ENCODE measurements around the gene MGAT4A. TPM values are rescaled to one million over a fixed set of nuclear protein-coding genes. Genes with fewer than 3 reads are reported as not detected.

The MGAT4A gene
- total and polyA plus RNA-seq, 2 of the 8 experiments (the other 6 are each of a cell fraction or from before 2014, with no cell fraction given), result 1.4 to 7.7 TPM

- Histone ChIP-seq H2AK5ac (ENCODE audit: low read depth, low read length) (no peak overlapping the region), H4K91ac (replicated peaks; ENCODE audit: insufficient read length, low read length) (no peak overlapping the region), H4K5ac (ENCODE audit: insufficient read length, low read depth, low read length) (no peak overlapping the region), H2BK120ac (replicated peaks; ENCODE audit: low read depth, low read length) (no peak overlapping the region), H2AFZ (ENCODE audit: low read length) (no peak overlapping the region), H3K4ac (replicated peaks; ENCODE audit: insufficient read length, low read depth, low read length) (no peak overlapping the region), H3K79me1 (ENCODE audit: low read depth, low read length) (no peaks in the 10 kb centered on the region), H3K23ac (ENCODE audit: insufficient read length) (no peak overlapping the region), H3K18ac (ENCODE audit: extremely low read depth, low read length) (no peak overlapping the region), H3K4me3 (ENCODE audit: extremely low read depth in 1 of 4, insufficient read depth in 2 of 4, low read depth in 3 of 4, low read length in 4 of 4) (no peak overlapping the region), H3K27me3 (replicated peaks in 1 of 4; ENCODE audit: control insufficient read depth in 3 of 4, extremely low read depth in 1 of 4, insufficient read depth in 3 of 4, low read length in 3 of 4) (no peaks in the 10 kb centered on the region), H3K56ac (replicated peaks; ENCODE audit: insufficient read length, low read depth, low read length) (no peak overlapping the region), H3K23me2 (ENCODE audit: low read depth, low read length) (no peaks in the 10 kb centered on the region), H2BK5ac (ENCODE audit: low read depth, low read length) (no peak overlapping the region), H3K36me3 (ENCODE audit: control insufficient read depth in 2 of 4, insufficient read depth in 4 of 4, low read length in 3 of 4) (no peaks in the 10 kb centered on the region), H3K9ac (replicated peaks in 1 of 4; ENCODE audit: extremely low read depth in 1 of 4, low read depth in 3 of 4, low read length in 3 of 4) (no peak overlapping the region), H3K4me2 (ENCODE audit: insufficient read depth in 1 of 2, low read depth in 2 of 2, low read length in 2 of 2) (no peak overlapping the region), H2BK15ac (ENCODE audit: low read length) (no peak overlapping the region), H4K8ac (ENCODE audit: extremely low read depth, insufficient read depth, low read length) (no peak overlapping the region), H3K79me2 (ENCODE audit: control insufficient read depth in 1 of 2, insufficient read depth in 2 of 2, low read length in 2 of 2) (no peaks in the 10 kb centered on the region), H3K14ac (ENCODE audit: insufficient read length) (no peak overlapping the region), H2BK12ac (ENCODE audit: low read depth, low read length) (no peak overlapping the region), H2BK20ac (ENCODE audit: low read length) (no peak overlapping the region), H3K27ac (ENCODE audit: low read depth, low read length) (no peak overlapping the region), H4K20me1 (replicated peaks in 1 of 2; ENCODE audit: control insufficient read depth in 1 of 2, insufficient read depth in 2 of 2, low read length in 2 of 2) (no peaks in the 10 kb centered on the region), H3K9me3 (ENCODE audit: insufficient read depth in 2 of 2, low read depth in 1 of 2, low read length in 1 of 2) (peaks cover 3 to 12% of the 10 kb centered on the region in 2 experiments; a peak in 1 of 4 replicates), H3K4me1 (replicated peaks in 1 of 4; ENCODE audit: control insufficient read depth in 3 of 4, insufficient read depth in 4 of 4, low read length in 3 of 4) (peaks cover under 1 to 4% (median 2%) of the 10 kb centered on the region in 4 experiments; a peak in 4 of 7 replicates)
- DNase-seq (ENCODE audit: low read depth in 1 of 2, low spot score in 2 of 2) (no peak), FAIRE-seq (no peak)
- POLR2A ChIA-PET (ENCODE audit: partially characterized antibody), result interaction anchor here (0.6 kb wide), 1 partner anchor 40 kb away, joined by 3 read pairs; no protein-coding TSS in a partner anchor
- WGBS, 2 experiments (ENCODE audit: extremely low coverage in 1 of 2, insufficient coverage in 1 of 2, insufficient read length in 1 of 2, insufficient replicate concordance in 2 of 2, low coverage in 1 of 2, low lambda C conversion rate in 2 of 2, missing lambda C conversion rate in 1 of 2), result 91% methylated on average over 6 of the region's 6 CpGs; no CpG with 5 or more reads in 1 of the 2 experiments
- TF ChIP-seq BRCA1 (IDR thresholded peaks at IDR 0.05; ENCODE audit: low read depth, low read length) (no peak), GABPA (IDR thresholded peaks at IDR 0.05; ENCODE audit: borderline replicate concordance, insufficient read depth, low read length) (no peak)
- CTCF ChIA-PET (ENCODE audit: partially characterized antibody), result interaction anchor here (1.6 kb wide), 1 partner anchor 57 kb away, joined by 3 read pairs; no protein-coding TSS in a partner anchor
Observed at GRCh38 chr2:98778741-98779483, 48.0 kb upstream of the MGAT4A start.

All from H1 (cell line).